HepG2 (cell line): ENCODE data around the gene CD96. TPM values are rescaled to one million over a fixed set of nuclear protein-coding genes. Genes with fewer than 3 reads are reported as not detected.

Experiments
- ATAC-seq: fragments of 200-7000 bp; cut with Tn5 transposase; 3 replicates; pipeline ENCODE4 v1.9.1; 2020; ENCODE audit warnings: mild to moderate bottlenecking, moderate library complexity
- BruUV-seq: library from RNA; stranded (reverse); fragments of 400-500 nt; replicated peaks from 2 replicates; lab custom pipeline; 2021; lab: Mats Ljungman, UMichigan
- CTCF ChIA-PET: fragments of 300-600 bp; formaldehyde crosslinking; extraction: SDS; loops from one replicate; lab custom pipeline; 2021; ENCODE audit warnings: low total read pairs, inconsistent platforms, low intra/inter-chr PET ratio; lab: Yijun Ruan, JAX
- POLR2A ChIA-PET: fragments of 350-600 bp; sonication (Branson Sonifier 250); formaldehyde crosslinking; loops from one replicate; lab custom pipeline; 2020; ENCODE audit warnings: antibody characterized with exemption, inconsistent platforms; lab: Yijun Ruan, JAX
- DNase-seq: peaks from one replicate; pipeline ENCODE4 v3.0.0-alpha.2; 2015; ENCODE audit warnings: low spot score
- FAIRE-seq: peaks from 3 replicates; lab custom pipeline; 2011; peaks lifted over from hg19 to GRCh38; lab: Jason Lieb, UNC
- H2AFZ ChIP-seq: one replicate; pipeline ENCODE4 v1.6.1; 2011; ENCODE audit warnings: low read length, inconsistent platforms
- H3K27ac ChIP-seq: fragments of 300-600 bp; 3 replicates; pipeline ENCODE4 v1.8.0; 2011; ENCODE audit warnings: mixed run types, mild to moderate bottlenecking, mixed read lengths, low read length, inconsistent platforms; ENCODE audit not compliant: insufficient read depth; ENCODE audit errors: extremely low read length
- H3K27me3 ChIP-seq, 2 experiments: fragments of 200-600 bp in 1 of 2; 2 replicates in 1 of 2; 3 replicates in 1 of 2; pipeline versions ENCODE4 v1.6.0 to v1.8.0; 2011; ENCODE audit warnings: low read length in 2 of 2, mild to moderate bottlenecking in 2 of 2, moderate library complexity in 2 of 2, inconsistent platforms in 1 of 2; ENCODE audit not compliant: insufficient read depth in 2 of 2, control insufficient read depth in 1 of 2
- H3K36me3 ChIP-seq, 2 experiments: fragments of 200-600 bp in 1 of 2; replicated peaks in 1 of 2; 2 replicates in 1 of 2; 3 replicates in 1 of 2; pipeline versions ENCODE4 v1.5.1 to v1.8.0; 2011; ENCODE audit warnings: low read length in 2 of 2, inconsistent platforms in 1 of 2; ENCODE audit not compliant: insufficient read depth in 2 of 2, control insufficient read depth in 1 of 2
- H3K4me1 ChIP-seq: 2 replicates; pipeline ENCODE4 v1.5.1; 2012; ENCODE audit warnings: low read length, inconsistent platforms; ENCODE audit not compliant: insufficient read depth
- H3K4me2 ChIP-seq: 2 replicates; pipeline ENCODE4 v1.6.0; 2011; ENCODE audit warnings: low read depth, low read length, inconsistent platforms
- H3K4me3 ChIP-seq, 3 experiments: fragments of 200-600 bp in 1 of 3; sonication (generic), shearing (Covaris generic) in 1 of 3; replicated peaks in 1 of 3; 2 replicates each; pipeline ENCODE4 v1.5.1; 2011 to 2016; ENCODE audit warnings: low read length in 3 of 3, inconsistent platforms in 2 of 3, low read depth in 2 of 3, mild to moderate bottlenecking in 2 of 3, control low read depth in 1 of 3, mixed read lengths in 1 of 3; ENCODE audit not compliant: insufficient read depth in 1 of 3
- H3K79me2 ChIP-seq: one replicate; pipeline ENCODE4 v1.6.1; 2011; ENCODE audit warnings: low read length, inconsistent platforms; ENCODE audit not compliant: insufficient read depth
- H3K9ac ChIP-seq: 2 replicates; pipeline ENCODE4 v1.6.0; 2011; ENCODE audit warnings: mild to moderate bottlenecking, low read depth, low read length, inconsistent platforms; ENCODE audit not compliant: insufficient read depth
- H3K9me3 ChIP-seq: 2 replicates; pipeline ENCODE4 v1.5.1; 2012; ENCODE audit warnings: mild to moderate bottlenecking, low read length
- H4K20me1 ChIP-seq: 2 replicates; pipeline ENCODE4 v1.6.0; 2011; ENCODE audit warnings: inconsistent platforms, mild to moderate bottlenecking, low read length, moderate library complexity; ENCODE audit not compliant: insufficient read depth
- CBX1 ChIP-seq: IDR thresholded peaks from one replicate; pipeline ENCODE4 v1.6.1; 2016; ENCODE audit warnings: antibody characterized with exemption, low read depth
- HIVEP1 ChIP-seq: sonication (generic); formaldehyde crosslinking; IDR thresholded peaks from 2 replicates; pipeline ENCODE4 v1.4.0; 2020; ENCODE audit warnings: mild to moderate bottlenecking, missing genetic modification reagents
- HMG20A ChIP-seq: IDR thresholded peaks from 2 replicates; pipeline ENCODE4 v1.6.1; 2016; ENCODE audit warnings: borderline replicate concordance
- MBNL3 ChIP-seq: fragments of 250-450 bp; sonication (Bioruptor Pico); conservative IDR thresholded peaks from 2 replicates; pipeline ENCODE4 v1.8.0; 2022; ENCODE audit warnings: mild to moderate bottlenecking, inconsistent platforms
- MYPOP ChIP-seq: sonication (generic); formaldehyde crosslinking; IDR thresholded peaks from 2 replicates; pipeline ENCODE4 v1.8.1; 2023; ENCODE audit warnings: mild to moderate bottlenecking, moderate library complexity, missing genetic modification reagents
- NR2C2 ChIP-seq: sonication (generic); formaldehyde crosslinking; IDR thresholded peaks from 2 replicates; pipeline ENCODE4 v1.4.0; 2020; ENCODE audit warnings: missing genetic modification reagents, mild to moderate bottlenecking, moderate library complexity, borderline replicate concordance
- RAD21 ChIP-seq: fragments of 450-650 bp; formaldehyde crosslinking; IDR thresholded peaks from 2 replicates; pipeline ENCODE4 v1.5.0; 2020; ENCODE audit warnings: mild to moderate bottlenecking
- STAG1 ChIP-seq: sonication (generic); formaldehyde crosslinking; IDR thresholded peaks from 2 replicates; pipeline ENCODE4 v1.4.0; 2020; ENCODE audit warnings: missing genetic modification reagents
- ZBTB26 ChIP-seq: IDR thresholded peaks from 2 replicates; pipeline ENCODE4 v1.6.1; 2016; ENCODE audit warnings: missing compliant biosample characterization, missing genetic modification reagents, borderline replicate concordance
- ZBTB39 ChIP-seq: sonication (generic); formaldehyde crosslinking; IDR thresholded peaks from 2 replicates; pipeline ENCODE4 v1.5.0; 2020; ENCODE audit warnings: missing genetic modification reagents
- ZNF205 ChIP-seq: IDR thresholded peaks from 2 replicates; pipeline ENCODE4 v1.6.1; 2018; ENCODE audit warnings: missing biosample characterization, missing genetic modification reagents
- ZNF24 ChIP-seq: fragments of 450-650 bp; IDR thresholded peaks from 2 replicates; pipeline ENCODE4 v1.6.1; 2017; ENCODE audit warnings: antibody characterized with exemption, mild to moderate bottlenecking
- ZNF576 ChIP-seq: sonication (generic); formaldehyde crosslinking; IDR thresholded peaks from 2 replicates; pipeline ENCODE4 v1.4.0; 2020; ENCODE audit warnings: mild to moderate bottlenecking, missing genetic modification reagents
- ZNF597 ChIP-seq: sonication (generic); formaldehyde crosslinking; IDR thresholded peaks from 2 replicates; pipeline ENCODE4 v1.5.0; 2020; ENCODE audit warnings: missing genetic modification reagents
- ZNF777 ChIP-seq: sonication (generic); formaldehyde crosslinking; IDR thresholded peaks from 2 replicates; pipeline ENCODE4 v1.4.0; 2020; ENCODE audit warnings: missing genetic modification reagents
- ZNF841 ChIP-seq: sonication (generic); formaldehyde crosslinking; IDR thresholded peaks from 2 replicates; pipeline ENCODE4 v1.8.1; 2023; ENCODE audit warnings: missing genetic modification reagents, borderline replicate concordance
- ZSCAN9 ChIP-seq: IDR thresholded peaks from 2 replicates; pipeline ENCODE4 v1.6.1; 2016; ENCODE audit warnings: borderline replicate concordance
- WGBS: methylation state at CpG from one replicate; pipeline ENCODE4 v1.1.6; 2017; ENCODE audit warnings: low lambda C conversion rate; 5-methylcytosine and 5-hydroxymethylcytosine counted together
- in situ Hi-C: cut with HindIII; loops from 2 replicates; pipeline ENCODE4 v1.10.0; 2017; ENCODE audit warnings: low pct_unique_long_range_greater_than_20kb; ENCODE audit not compliant: extremely low pct_ligation_motif_present
- intact Hi-C: fragments of 100-400 bp; cut with micrococcal nuclease; formaldehyde crosslinking; loops from one replicate; pipeline ENCODE4 v1.10.0; 2022; ENCODE audit not compliant: unreplicated experiment
- polyA plus RNA-seq, 8 experiments: library from polyadenylated mRNA; depleted of rRNA in 3 of 8; stranded (reverse) in 7 of 8; unstranded in 1 of 8; fragments of >200 nt; fragmentation: Illumina TruSeq in 4 of 8; extraction: Trizol in 4 of 8; gene quantifications; 2 replicates each; pipeline versions ENCODE4 v1.2.1 to v1.2.3, GENCODE V29; 2011 to 2016; ENCODE audit warnings: low read depth in 4 of 8, missing spikeins in 1 of 8, mixed read lengths in 1 of 8; ENCODE audit not compliant: insufficient read depth in 1 of 8
- total RNA-seq, 5 experiments: library from RNA; depleted of rRNA; stranded (reverse); fragments of >200 nt; fragmentation: Illumina TruSeq; extraction: Trizol; gene quantifications; 2 replicates each; pipeline ENCODE4 v1.2.3, GENCODE V29; 2016; ENCODE audit warnings: low read depth in 1 of 5

The CD96 gene
- total and polyA plus RNA-seq, 2 of the 13 experiments (the other 11 are each of a cell fraction or from before 2014, with no cell fraction given), result not detected

- Histone ChIP-seq H3K27me3 (no peaks in the 10 kb centered on the region), H4K20me1 (no peaks in the 10 kb centered on the region), H3K9ac (no peak overlapping the region), H3K27ac (no peak overlapping the region), H3K9me3 (no peaks in the 10 kb centered on the region), H2AFZ (no peak overlapping the region), H3K79me2 (peaks cover 2% of the 10 kb centered on the region), H3K4me2 (no peak overlapping the region), H3K4me3 (no peak overlapping the region), H3K36me3 (no peaks in the 10 kb centered on the region), H3K4me1 (peaks cover 11% of the 10 kb centered on the region)
- WGBS, result 50% methylated on average over 2 of the region's 2 CpGs
- peak; percentile 51 for DNase-seq
- ChIA-PET CTCF (interaction anchor here (1.3 to 4.0 kb wide), 2 partner anchors 22 to 25 kb away, joined by 6 to 48 read pairs; no protein-coding TSS in a partner anchor), POLR2A (interaction anchor here (1.3 kb wide), 1 partner anchor 15 kb away, joined by 6 read pairs; no protein-coding TSS in a partner anchor)
- ATAC-seq, result peak; percentile 91
- peak; percentile 65 for FAIRE-seq
- in situ Hi-C loops, result no loop called here
- intact Hi-C loops, result loop anchor here (1.0 kb wide), 2 partner anchors 22 to 113 kb away; no protein-coding TSS in a partner anchor
- no TSS peak for BruUV-seq
- TF ChIP-seq ZNF24 (no peak), NR2C2 (CRISPR knock-in tag) (no peak), ZNF597 (CRISPR knock-in tag) (no peak), ZBTB39 (CRISPR knock-in tag) (no peak), ZNF205 (CRISPR knock-in tag) (no peak), RAD21 (CRISPR knock-in tag) (peak; percentile 50), ZNF841 (CRISPR knock-in tag) (no peak), HMG20A (CRISPR knock-in tag) (no peak), STAG1 (CRISPR knock-in tag) (peak; percentile 69), ZBTB26 (CRISPR knock-in tag) (no peak), MBNL3 (CRISPR knock-in tag) (no peak), ZNF777 (CRISPR knock-in tag) (no peak), ZSCAN9 (CRISPR knock-in tag) (peak; percentile 54; the same call in 1 of the 2 replicates), ZNF576 (no peak), CBX1 (no peak), HIVEP1 (no peak), MYPOP (CRISPR knock-in tag) (no peak)
Observed at GRCh38 chr3:111691293-111691909, 149.4 kb downstream of the CD96 start.
